SH-SY5Y (cell line): Measurements from ENCODE around the gene WIF1.

Experiments
- GATA2 ChIP-seq: IDR thresholded peaks from 2 replicates; pipeline ENCODE4 v1.6.1; 2011; ENCODE audit warnings: mild to moderate bottlenecking, low read depth, low read length
- GATA3 ChIP-seq: IDR thresholded peaks from 2 replicates; pipeline ENCODE4 v1.6.1; 2011; ENCODE audit warnings: low read depth, mild to moderate bottlenecking, low read length, moderate library complexity

- TF ChIP-seq GATA2 (no peak), GATA3 (no peak)
Measured at GRCh38 chr12:65170209-65170881, 49.2 kb upstream of the WIF1 start.
